SU-DHL-6 (cell line): ENCODE measurements around the gene POLG2.

ENCODE experiments used
- H2AFZ ChIP-seq: fragments of 200-600 bp; sonication (generic); 2 replicates; pipeline ENCODE4 v1.6.1; 2014; ENCODE audit warnings: low read depth, mild to moderate bottlenecking, moderate library complexity, mixed read lengths, antibody characterized with exemption, low read length; ENCODE audit not compliant: severe bottlenecking
- H3F3A ChIP-seq: fragments of 200-600 bp; shearing (Covaris generic); 2 replicates; pipeline ENCODE4 v1.6.0; 2016; ENCODE audit warnings: antibody characterized with exemption, mild to moderate bottlenecking; ENCODE audit not compliant: insufficient read depth
- H3K27ac ChIP-seq: fragments of 200-600 bp; sonication (generic); 2 replicates; pipeline ENCODE4 v1.5.1; 2016; ENCODE audit warnings: low read depth, mild to moderate bottlenecking, low read length, moderate library complexity, mixed read lengths
- H3K27me3 ChIP-seq: fragments of 200-600 bp; sonication (generic), shearing (Covaris generic); 2 replicates; pipeline ENCODE4 v1.6.0; 2014; ENCODE audit warnings: mild to moderate bottlenecking, low read length
- H3K36me3 ChIP-seq: fragments of 200-600 bp; sonication (generic); 2 replicates; pipeline ENCODE4 v1.6.1; 2014; ENCODE audit warnings: mild to moderate bottlenecking, low read length, mixed read lengths
- H3K4me2 ChIP-seq: fragments of 300-600, 200-600 bp; shearing (Covaris generic), sonication (generic); 2 replicates; pipeline ENCODE4 v1.6.0; 2014; ENCODE audit warnings: low read length, low read depth, mild to moderate bottlenecking; ENCODE audit not compliant: poor library complexity, severe bottlenecking
- H3K4me3 ChIP-seq: fragments of 200-600 bp; sonication (generic); 2 replicates; pipeline ENCODE4 v1.5.1; 2014; ENCODE audit warnings: antibody characterized with exemption, low read length, mild to moderate bottlenecking, mixed read lengths; ENCODE audit not compliant: insufficient read depth, poor library complexity, severe bottlenecking
- H3K79me2 ChIP-seq: fragments of 200-600 bp; sonication (generic); 2 replicates; pipeline ENCODE4 v1.6.1; 2014; ENCODE audit warnings: mild to moderate bottlenecking, low read length, moderate library complexity; ENCODE audit not compliant: insufficient read depth
- H3K9ac ChIP-seq: fragments of 200-600 bp; sonication (generic); 2 replicates; pipeline ENCODE4 v1.7.0; 2014; ENCODE audit warnings: mild to moderate bottlenecking, low read length
- H3K9me2 ChIP-seq: fragments of 200-600 bp; sonication (generic); replicated peaks from 2 replicates; pipeline ENCODE4 v1.6.1; 2014; ENCODE audit warnings: low read length; ENCODE audit not compliant: insufficient read depth
- H3K9me3 ChIP-seq: fragments of 200-600 bp; sonication (generic); 2 replicates; pipeline ENCODE4 v1.6.1; 2014; ENCODE audit warnings: low read length, mixed read lengths; ENCODE audit not compliant: insufficient read depth
- H4K20me1 ChIP-seq: fragments of 200-600 bp; sonication (generic); 2 replicates; pipeline ENCODE4 v1.6.1; 2014; ENCODE audit warnings: low read depth, mild to moderate bottlenecking, antibody characterized with exemption, low read length, moderate library complexity, mixed read lengths
- EZH2phosphoT487 ChIP-seq: fragments of 200-600 bp; sonication (generic), shearing (Covaris generic); conservative IDR thresholded peaks from 2 replicates; pipeline ENCODE4 v1.6.1; 2018; ENCODE audit warnings: mild to moderate bottlenecking, antibody characterized with exemption, low read length, moderate library complexity, mixed read lengths
- TF ChIP-seq, protein P1 (sequence below): fragments of 200-600 bp; sonication (generic); IDR thresholded peaks from one replicate; pipeline ENCODE4 v1.5.1; 2017; ENCODE audit warnings: antibody characterized with exemption, mild to moderate bottlenecking, low read length, moderate library complexity; ENCODE audit not compliant: insufficient read depth, poor library complexity, severe bottlenecking

Gene POLG2

DNA sequence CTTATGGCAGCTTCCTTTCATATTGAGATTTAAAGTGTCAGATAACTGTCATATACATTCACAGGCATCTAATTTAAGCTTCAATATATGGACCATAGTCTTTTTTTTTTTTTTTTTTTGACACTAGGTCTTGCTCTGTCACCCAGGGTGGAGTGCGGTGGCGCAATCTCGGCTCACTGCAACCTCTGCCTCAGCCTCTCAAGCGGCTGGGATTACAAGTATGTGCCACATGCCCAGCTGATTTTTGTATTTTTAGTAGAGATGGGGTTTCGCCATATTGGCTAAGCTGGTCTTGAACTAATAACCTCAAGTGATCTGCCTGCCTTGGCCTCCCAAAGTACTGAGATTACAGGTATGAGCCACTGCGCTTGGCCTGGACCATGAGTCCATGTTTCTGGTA is 23.5 kb upstream of the POLG2 start:
- H2AFZ ChIP-seq = no peak overlapping the region
- H3K27me3 ChIP-seq = no peaks in the 10 kb centered on the region
- no peaks in the 10 kb centered on the region for H3F3A ChIP-seq
- H3K4me2 ChIP-seq = no peak overlapping the region
- H3K9me2 ChIP-seq = no peaks in the 10 kb centered on the region
- no peak overlapping the region for H3K27ac ChIP-seq
- H3K9ac ChIP-seq = no peak overlapping the region
- TF ChIP-seq EZH2phosphoT487 = no peak
- TF ChIP-seq, protein P1, sequence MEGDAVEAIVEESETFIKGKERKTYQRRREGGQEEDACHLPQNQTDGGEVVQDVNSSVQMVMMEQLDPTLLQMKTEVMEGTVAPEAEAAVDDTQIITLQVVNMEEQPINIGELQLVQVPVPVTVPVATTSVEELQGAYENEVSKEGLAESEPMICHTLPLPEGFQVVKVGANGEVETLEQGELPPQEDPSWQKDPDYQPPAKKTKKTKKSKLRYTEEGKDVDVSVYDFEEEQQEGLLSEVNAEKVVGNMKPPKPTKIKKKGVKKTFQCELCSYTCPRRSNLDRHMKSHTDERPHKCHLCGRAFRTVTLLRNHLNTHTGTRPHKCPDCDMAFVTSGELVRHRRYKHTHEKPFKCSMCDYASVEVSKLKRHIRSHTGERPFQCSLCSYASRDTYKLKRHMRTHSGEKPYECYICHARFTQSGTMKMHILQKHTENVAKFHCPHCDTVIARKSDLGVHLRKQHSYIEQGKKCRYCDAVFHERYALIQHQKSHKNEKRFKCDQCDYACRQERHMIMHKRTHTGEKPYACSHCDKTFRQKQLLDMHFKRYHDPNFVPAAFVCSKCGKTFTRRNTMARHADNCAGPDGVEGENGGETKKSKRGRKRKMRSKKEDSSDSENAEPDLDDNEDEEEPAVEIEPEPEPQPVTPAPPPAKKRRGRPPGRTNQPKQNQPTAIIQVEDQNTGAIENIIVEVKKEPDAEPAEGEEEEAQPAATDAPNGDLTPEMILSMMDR = no peak
- no peaks in the 10 kb centered on the region for H3K79me2 ChIP-seq
- no peak overlapping the region for H3K4me3 ChIP-seq
- no peaks in the 10 kb centered on the region for H3K9me3 ChIP-seq
- H3K36me3 ChIP-seq = peaks cover 21% of the 10 kb centered on the region; the same call in 1 of the 2 replicates
- no peaks in the 10 kb centered on the region for H4K20me1 ChIP-seq

DNA sequence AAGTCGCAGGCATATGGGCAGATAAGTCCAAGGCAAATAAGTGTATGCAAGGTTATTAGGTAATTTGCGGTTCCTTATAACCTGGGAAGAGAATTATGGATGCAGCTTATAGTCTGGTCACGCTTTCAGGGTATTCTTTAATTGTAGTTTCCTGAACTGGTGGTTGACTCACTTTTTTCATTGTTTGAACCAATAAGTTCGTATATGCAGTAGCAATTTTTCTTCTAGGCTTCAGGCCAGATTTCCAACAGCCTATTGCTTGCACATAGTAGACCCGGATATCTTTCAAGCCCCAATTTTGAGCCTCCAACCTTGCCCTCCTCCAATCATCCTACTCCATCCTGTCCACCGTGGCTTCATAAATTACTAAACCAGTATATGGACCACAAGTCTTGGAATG is 22.7 kb upstream of the POLG2 start:
- no peaks in the 10 kb centered on the region for H3K27me3 ChIP-seq
- peaks cover 27% of the 10 kb centered on the region; the same call in 1 of the 2 replicates for H3K36me3 ChIP-seq
- 0 out of 2 replicates have a peak, but pooled peaks cover under 1% of the 10 kb centered on the region for H3F3A ChIP-seq

DNA sequence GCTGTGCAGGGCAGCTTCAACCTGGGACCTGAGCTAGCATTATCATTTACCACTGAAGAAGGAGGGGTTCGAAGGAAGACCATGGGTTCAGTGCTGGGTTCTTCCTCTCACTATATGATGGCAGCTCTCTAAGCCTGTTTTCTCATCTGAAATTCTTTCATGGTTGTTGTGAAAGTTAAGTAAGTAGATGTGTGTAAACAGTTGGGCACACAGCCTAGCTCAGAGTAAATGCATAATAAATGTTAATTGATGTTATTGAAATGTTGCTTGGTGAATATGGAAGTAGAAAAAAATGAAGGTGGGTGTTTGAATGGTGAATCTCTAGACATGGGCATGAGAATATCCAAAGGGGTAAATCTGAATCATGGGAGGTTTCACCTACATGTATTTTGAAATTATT is 19.0 kb upstream of the POLG2 start:
- H3K9me2 ChIP-seq = no peaks in the 10 kb centered on the region
- TF ChIP-seq, protein P1 = no peak
- no peak for TF ChIP-seq EZH2phosphoT487
- no peaks in the 10 kb centered on the region for H3K9me3 ChIP-seq
- peaks cover 8% of the 10 kb centered on the region for H3K79me2 ChIP-seq
- no peak overlapping the region for H2AFZ ChIP-seq
- H4K20me1 ChIP-seq = 0 out of 2 replicates have a peak, but pooled peaks cover 6% of the 10 kb centered on the region
- H3K4me3 ChIP-seq = no peak overlapping the region
- no peak overlapping the region for H3K4me2 ChIP-seq
- H3K27me3 ChIP-seq = no peaks in the 10 kb centered on the region
- no peak overlapping the region for H3K9ac ChIP-seq
- 0 out of 2 replicates have a peak, but pooled peaks cover 11% of the 10 kb centered on the region for H3F3A ChIP-seq
- no peak overlapping the region for H3K27ac ChIP-seq
- H3K36me3 ChIP-seq = peaks cover 30% of the 10 kb centered on the region

More for the DNA sequence above, 22.7 kb upstream of the POLG2 start:
- Histone ChIP-seq H4K20me1 (no peaks in the 10 kb centered on the region), H3K79me2 (no peaks in the 10 kb centered on the region; the same call in 1 of the 2 replicates), H3K9ac (no peak overlapping the region), H2AFZ (no peak overlapping the region), H3K27ac (no peak overlapping the region), H3K9me3 (no peaks in the 10 kb centered on the region), H3K4me2 (no peak overlapping the region), H3K4me3 (no peak overlapping the region), H3K9me2 (no peaks in the 10 kb centered on the region)
- no peak for TF ChIP-seq EZH2phosphoT487
- TF ChIP-seq, protein P1 = no peak
